Right ventricle myocardium superior (tissue), 1 donor: Measurements from ENCODE around the gene LIPT2. TPM values are rescaled to one million over a fixed set of nuclear protein-coding genes. Genes with fewer than 3 reads are reported as not detected.
A peak's percentile ranks its signal among the peaks of the same experiment; 100 is the strongest.
"Not testable (repeated sequence)": the region's sequence is repeated elsewhere in the genome, so short reads cannot be mapped to it uniquely, and the experiment has no call there.

ENCODE experiments used
- ATAC-seq: fragments of 200-7000 bp; cut with Tn5 transposase; one replicate; pipeline ENCODE4 v1.9.1; 2020; ENCODE audit warnings: mild to moderate bottlenecking; ENCODE audit not compliant: poor library complexity
- DNase-seq: peaks from one replicate; pipeline ENCODE4 v3.0.0-alpha.2; 2020
- intact Hi-C: fragments of 100-400 bp; cut with DNase I; formaldehyde crosslinking; loops from one replicate; pipeline ENCODE4 v1.11.2; 2022
- long read RNA-seq: library from polyadenylated mRNA; unstranded; transcript quantifications from one replicate; pipeline ENCODE4 v2.0.0, GENCODE V29; 2021
- total RNA-seq: library from RNA; stranded (reverse); fragmentation: NEBNext Ultra II Directional; extraction: Animal tissue kit (Norgen Biotek cat#: 25700); gene quantifications from one replicate; pipeline ENCODE4 v1.2.1, GENCODE V29; 2021
- donor health status: DM: no; HTN: yes; CAD: no; lungs with severe emphysema.

The LIPT2 gene
- 3.3 TPM for total RNA-seq
- long read RNA-seq, partial matches to known transcripts = 0 of 4 reads
- long read RNA-seq, other reads (novel, unspliced or antisense) = 1 of 4 reads

DNA sequence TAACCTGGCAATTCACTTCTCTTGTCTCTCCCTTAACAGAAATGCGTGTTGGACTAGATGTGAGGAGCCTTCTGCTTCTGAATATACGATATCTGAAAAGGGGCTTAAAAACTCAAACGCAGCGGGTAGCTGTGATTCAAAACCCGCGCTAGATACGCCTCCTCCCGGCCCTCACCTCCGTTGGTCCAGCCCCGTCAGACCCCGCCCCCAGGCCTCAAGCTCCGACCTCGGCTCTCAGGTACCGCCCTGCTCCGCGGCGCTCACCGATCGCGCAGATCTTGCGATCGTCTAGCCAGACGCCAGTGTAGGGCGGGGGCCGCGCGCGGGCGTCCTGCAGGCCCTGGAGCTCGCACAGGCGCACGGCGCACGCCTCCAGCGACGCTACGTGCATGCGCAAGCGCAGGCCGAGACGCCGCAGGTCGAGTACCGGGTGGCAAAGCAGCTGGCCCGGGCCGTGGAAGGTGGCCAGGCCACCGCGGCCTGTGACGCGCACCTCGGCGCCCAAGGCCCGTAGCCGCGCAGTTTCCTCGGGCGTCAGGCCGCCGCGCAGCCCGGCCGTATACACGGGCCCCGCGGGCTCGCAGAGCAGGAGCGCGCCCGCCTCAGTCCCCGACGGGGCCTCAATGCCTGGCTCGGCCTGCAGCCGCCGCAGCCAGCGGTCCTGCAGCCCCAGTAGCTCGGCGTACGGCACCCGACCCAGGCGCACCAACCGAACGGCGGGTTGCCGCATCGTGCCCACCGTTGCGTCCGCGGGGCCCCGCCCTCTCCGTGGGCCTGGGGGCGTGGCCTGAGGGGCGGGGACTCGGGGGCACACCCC is at the start of gene LIPT2:
TSS of gene LIPT2 (minus strand) at position 751 of the 817 bp plus-strand sequence. CDS start at position 730, 21 bp downstream.
- peak; percentile 99 for ATAC-seq
- intact Hi-C loops = no loop called here
- peak; percentile 99 for DNase-seq

DNA sequence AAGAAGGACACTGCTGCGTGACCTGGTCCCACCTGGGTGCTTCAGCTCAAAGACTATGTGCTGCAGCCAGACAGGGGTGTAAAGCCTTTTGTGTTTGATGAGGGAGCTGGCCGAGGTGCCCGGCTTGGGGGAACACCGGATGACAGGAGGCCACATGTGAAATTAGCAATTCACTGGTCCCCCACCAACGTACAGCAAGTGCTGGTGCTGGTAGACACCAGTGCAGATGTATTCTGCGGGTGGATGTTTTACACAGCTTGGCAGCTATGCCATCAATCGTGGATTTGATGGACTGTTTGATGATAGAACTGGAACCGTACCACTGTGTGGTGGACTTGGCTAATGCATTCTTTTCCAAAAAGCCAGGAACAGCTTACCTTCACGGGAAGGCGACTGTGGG is 47.9 kb upstream of the LIPT2 start:
- ATAC-seq = no peak
- no peak for DNase-seq
- intact Hi-C loops = no loop called here

DNA sequence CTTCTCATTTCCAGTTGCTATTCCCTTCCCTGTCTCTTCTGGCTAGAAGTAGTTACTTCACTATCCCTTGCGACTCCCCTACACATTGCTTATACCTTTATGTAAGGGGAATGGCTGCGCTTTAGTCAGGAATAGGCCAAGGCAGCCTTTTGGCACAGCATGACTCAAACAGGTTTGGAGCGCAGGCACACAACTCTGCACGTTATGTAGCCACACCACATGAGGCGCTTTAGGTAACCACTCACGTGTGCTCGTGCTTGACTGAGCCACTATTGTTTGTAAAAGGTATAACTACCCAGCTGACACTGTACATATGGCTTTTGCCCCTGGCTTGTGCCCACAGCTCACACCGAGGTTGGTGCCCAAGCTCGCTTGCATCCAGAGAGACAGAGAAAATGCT is 46.7 kb upstream of the LIPT2 start:
- DNase-seq (no peak), ATAC-seq (no peak)
- intact Hi-C loops = no loop called here

GRCh38 chr11:74538680-74539079 is 45.2 kb upstream of the LIPT2 start:
- intact Hi-C loops = no loop called here
- ATAC-seq = no peak
- DNase-seq = no peak

DNA sequence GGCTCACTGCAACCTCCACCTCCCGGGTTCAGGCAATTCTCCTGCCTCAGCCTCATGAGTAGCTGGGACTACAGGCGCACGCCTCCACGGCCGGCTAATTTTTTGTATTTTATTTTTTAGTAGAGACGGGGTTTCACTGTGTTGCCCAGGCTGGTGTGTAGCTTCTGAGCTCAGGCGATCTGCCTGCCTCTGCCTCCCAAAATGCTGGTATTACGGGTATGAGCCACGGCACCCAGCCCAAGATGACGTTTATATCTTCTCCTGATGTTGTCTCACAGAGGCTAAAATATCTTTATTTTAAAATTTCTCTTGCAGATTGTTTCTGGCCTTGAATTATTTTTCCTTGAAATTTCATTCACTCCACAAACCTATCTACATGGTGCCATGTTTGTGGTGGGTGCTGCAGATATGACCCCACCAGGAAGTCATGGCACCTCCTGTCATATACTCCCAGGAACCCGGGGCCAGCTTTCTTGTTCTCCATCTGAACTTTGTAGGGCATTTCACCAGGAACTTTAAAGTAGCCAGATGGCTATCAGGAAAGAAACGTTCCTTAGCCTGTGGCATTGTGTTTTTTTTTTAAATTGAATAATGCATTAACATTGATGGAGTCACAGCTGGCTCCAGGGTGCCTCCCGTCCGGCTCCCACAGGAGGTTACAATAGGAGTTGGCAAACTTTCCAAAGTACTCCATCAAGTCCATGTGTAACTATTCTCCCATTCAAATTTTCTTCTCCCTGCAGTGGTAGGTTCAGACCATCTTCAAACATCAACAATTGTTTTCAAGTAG is 42.0 kb upstream of the LIPT2 start:
- intact Hi-C loops = no loop called here
- DNase-seq (no peak), ATAC-seq (no peak)

GRCh38 chr11:74534946-74535275 is 41.4 kb upstream of the LIPT2 start:
- intact Hi-C loops, ATAC-seq, DNase-seq: not testable (repeated sequence)

DNA sequence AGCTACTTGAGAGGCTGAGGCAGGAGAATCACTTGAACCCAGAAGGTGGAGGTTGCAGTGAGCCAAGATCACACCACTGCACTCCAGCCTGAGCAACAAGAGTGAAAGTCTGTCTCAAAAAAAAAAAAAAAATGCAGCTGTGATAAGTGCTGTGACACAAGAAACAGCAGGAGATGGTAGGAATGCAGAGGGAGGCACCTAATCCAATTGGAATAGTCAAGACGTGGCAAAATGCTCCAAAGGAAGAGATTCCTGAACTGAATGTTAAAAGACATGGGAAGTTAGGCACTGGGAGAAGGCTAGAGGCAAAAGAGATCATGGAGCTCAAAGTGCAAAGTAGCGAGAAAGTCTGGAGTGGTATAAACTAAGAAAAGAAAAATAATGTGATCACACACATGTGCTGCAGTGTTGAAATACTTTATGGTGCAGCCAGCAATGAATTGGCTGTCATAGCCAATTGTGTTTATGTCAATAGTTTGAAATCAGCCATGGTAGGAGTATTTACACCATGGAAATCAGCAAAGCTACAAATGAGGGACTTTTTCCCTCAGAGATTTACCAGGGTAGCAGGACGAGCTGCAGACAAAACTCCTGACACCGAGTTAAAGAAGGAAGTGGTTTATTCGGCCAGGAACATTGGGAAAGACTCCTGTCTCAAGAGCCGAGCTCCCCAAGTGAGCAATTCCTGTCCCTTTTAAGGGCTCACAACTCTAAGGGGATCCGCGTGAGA is 40.9 kb upstream of the LIPT2 start:
- intact Hi-C loops = no loop called here
- ATAC-seq (no peak), DNase-seq (no peak)

DNA sequence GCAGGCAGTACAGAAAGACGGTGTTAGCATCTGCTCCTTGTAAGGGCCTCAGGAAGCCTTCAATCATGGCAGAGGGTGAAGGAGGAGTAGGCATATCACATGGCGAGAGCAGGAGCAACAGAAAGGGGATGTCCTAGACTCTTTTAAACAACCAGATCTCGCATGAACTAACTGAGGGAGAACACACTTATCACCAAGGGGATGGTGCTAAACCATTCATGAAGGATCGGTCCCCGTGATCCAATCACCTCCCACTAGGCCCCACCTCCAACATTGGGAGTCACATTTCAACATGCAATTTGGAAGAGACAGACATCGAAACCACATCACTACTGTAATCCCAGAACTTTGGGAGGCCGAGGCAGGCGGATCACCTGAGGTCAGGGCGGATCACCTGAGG is 39.9 kb upstream of the LIPT2 start:
- intact Hi-C loops = no loop called here
- DNase-seq (no peak), ATAC-seq (no peak)

DNA sequence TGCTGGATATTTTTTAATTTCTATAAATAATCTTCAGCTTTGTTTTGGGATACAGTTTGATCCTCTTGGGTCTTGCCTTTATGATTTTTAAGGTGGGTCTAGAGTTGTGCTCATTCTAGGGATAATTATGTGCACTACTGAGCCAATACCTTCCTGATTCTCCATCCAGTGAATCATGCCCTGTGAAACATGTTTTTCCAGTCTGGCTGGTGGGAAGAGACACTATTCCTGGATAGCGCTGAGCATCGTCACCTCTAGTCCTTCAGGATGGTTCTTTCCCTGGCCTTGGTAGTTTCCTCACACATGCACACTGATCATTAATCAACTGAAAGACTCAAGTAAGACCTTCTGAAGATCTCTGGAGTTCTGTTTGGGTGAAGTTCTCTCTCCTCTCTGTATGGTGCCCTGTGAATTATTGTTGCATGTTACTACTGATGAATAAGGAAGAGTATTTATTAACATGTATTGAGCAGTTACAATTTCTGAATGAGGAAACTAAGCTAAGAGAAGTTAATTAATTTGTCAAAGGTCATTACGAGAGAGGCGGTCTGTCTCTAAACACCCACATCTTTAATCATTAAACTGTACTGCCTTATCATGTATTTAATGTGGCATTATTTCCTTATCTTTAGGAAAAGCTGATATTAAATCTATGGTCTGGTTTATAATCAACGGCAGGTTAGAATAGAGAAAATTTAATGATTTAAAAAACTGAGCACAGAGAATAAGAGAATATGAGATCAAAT is 39.1 kb upstream of the LIPT2 start:
- intact Hi-C loops = no loop called here
- no peak for ATAC-seq
- no peak for DNase-seq

- ATAC-seq (no peak), DNase-seq (no peak)
- intact Hi-C loops = no loop called here
Observed at GRCh38 chr11:74524978-74525377, 31.5 kb upstream of the LIPT2 start.

GRCh38 chr11:74524501-74524900 is 31.0 kb upstream of the LIPT2 start:
- intact Hi-C loops = no loop called here
- DNase-seq = no peak
- no peak for ATAC-seq

- no peak for ATAC-seq
- DNase-seq = no peak
- intact Hi-C loops = no loop called here
Observed at GRCh38 chr11:74522776-74523175, 29.3 kb upstream of the LIPT2 start.

DNA sequence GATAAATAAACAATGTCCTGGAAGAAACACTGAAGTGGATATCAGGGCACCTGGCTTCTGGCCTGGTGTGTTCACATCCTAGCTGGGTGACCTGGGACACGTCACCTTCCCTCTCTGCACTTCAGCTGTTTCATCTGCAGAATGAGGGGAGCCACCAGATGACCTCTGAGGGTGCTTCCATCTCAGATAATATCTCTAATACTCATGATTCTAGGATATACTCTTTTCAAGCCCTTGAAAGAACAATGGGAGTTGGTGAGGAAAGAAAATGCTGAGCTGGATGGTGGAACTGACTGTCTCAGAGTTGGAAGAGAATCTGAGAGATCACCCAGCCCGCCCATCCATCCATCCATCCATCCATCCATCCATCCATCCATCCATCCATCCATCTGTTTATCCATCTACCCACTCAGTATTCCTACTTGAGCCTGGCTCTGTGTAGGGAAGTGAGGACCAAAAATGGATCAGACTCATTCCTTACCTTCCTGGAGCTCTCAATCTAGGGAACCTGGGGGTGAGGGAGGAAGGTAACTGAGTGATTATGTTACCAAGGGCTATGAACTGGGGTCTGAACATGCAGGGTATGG is 28.2 kb upstream of the LIPT2 start:
- DNase-seq (no peak), ATAC-seq (no peak)
- intact Hi-C loops = no loop called here

DNA sequence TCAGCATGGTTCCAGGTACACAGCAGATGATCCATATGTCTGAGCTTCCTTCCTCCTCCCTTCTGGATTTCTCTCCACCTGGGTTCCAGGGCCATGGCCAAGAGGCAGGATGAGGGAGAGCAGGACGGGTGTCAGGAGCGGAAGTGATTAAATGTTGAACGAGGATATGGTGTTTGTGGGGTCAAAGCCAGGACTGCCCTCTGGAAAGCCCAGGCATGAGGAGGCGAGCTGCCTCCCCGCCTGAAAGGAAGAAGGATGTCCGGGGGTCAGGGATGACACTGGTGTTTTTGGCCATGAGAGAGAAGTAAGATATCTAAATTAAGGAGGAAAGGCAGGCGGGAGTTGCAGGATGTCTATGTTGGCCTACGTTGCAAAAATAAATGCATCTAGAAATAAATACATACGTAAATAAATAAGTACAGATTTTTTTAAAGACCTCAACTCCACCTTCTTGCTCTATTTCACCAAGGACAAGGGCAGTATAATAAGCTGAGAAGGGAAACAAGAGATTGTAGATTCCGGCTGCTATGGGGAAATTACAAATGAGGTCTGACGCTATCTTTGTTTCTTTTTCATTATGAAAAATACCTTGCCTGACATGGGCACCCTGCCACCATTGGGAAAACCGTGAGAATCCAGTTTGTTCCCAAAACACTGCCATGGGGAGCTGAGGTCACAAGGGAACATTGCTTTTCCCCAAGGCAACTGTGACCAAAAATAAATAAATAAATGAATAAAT is 27.6 kb upstream of the LIPT2 start:
- DNase-seq (no peak), ATAC-seq (no peak)
- intact Hi-C loops = no loop called here

DNA sequence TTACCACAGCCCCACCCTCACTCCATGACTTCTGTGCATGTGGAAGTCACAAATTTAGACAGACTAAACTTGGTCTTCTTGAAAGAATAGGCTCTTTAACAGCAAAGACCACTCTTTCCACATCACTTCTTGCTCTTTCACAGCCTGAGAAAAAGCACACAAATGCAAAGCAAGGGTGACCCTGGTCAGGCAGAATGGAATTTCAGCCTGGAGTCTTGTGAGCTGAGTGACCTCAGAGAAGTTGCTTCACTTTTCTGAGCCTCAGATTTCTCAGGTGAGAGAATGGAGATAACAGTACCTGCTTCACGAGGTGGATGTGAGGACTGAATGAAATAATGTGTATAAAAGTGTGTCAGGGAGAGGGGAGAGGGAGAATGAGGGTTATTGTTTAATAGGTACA is 26.8 kb upstream of the LIPT2 start:
- no peak for ATAC-seq
- intact Hi-C loops = no loop called here
- DNase-seq = no peak

DNA sequence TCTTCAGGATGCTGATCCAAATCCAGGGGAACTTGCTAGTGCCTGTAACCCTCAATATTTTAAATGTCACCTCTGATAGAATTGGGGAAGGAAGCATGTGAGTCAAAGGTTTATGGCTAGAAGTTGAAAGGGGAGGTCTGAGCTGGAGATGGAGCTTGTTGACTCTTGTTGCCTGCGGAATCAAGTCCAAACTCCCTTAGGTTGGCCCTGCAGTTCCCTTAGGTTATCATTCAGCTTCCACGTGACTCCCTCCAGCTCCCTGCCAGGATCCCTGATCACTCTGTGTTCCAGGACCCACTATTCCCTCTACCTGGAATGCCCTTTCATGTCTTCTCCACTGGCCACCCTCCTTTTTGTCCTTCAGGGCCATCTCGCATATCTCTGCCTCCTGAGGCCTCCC is 26.2 kb upstream of the LIPT2 start:
- intact Hi-C loops = no loop called here
- DNase-seq (no peak), ATAC-seq (no peak)

DNA sequence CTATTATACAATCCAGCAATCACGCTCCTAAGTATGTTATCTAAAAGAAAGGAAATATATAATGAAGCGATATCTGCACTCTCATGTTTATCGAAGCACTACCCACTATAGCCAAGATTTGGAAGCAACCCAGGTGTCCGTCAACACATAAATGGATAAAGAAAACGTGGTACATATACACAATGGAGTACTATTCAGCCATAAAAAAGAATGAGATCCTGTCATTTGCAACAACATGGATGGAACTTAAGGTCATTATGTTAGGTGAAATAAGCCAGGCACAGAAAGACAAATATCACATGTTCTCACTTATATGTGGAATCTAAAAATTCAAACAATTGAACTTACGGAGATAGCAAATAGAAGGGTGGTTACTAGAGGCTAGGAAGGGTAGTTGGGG is 24.1 kb upstream of the LIPT2 start:
- ATAC-seq, intact Hi-C loops, DNase-seq: not testable (repeated sequence)

DNA sequence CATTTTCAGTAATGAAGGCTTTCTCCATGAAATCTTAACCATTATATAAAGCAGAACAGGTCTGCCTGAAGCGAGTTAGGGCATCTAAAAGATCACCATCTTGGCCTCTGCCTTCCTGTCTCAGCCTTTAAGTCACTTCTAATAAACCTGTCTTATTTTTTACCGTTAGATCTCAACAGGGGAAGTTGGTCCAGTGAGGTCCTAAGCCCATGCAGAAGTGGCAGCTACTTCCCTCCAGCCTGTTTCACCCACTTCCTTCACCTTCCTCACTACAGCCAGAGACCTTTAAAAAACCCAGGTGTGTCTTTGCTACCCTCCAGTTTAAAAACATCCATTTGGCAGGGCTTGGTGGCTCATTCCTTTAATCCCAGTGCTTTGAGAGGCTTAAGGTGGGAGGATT is 14.1 kb upstream of the LIPT2 start:
- intact Hi-C loops = no loop called here
- no peak for DNase-seq
- no peak for ATAC-seq
